ENCODE measurements around the gene LYG2. TPM values are rescaled to one million over a fixed set of nuclear protein-coding genes. Genes with fewer than 3 reads are reported as not detected.
"Not testable (repeated sequence)": the region's sequence is repeated elsewhere in the genome, so short reads cannot be mapped to it uniquely, and the experiment has no call there.

Gene LYG2
- total RNA-seq, 1 experiment from 2014 or later, result not detected

DNA sequence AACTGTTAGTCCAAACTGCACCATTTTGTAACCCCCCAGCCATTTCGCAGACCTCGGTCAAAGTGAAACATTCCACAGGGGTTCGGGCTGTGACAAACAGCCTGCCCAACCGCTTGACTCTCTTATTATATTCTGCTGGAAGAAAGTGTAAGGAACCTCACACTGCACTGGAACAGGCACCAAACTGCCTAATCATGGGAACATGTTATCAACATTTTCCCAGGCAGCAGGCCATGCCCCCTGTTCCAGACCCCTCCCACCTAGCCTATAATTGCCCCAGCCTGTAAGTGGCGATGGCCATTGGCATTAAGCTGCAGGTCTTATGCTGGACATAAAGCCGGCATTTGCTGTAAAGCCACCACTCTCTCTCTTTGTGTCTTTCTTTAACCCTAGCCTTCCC is 16.9 kb downstream of the LYG2 start:
- H4K5ac ChIP-seq (ENCODE audit: insufficient read length, low read depth, low read length), result no peak overlapping the region
- H2BK5ac ChIP-seq (ENCODE audit: insufficient read length, low read length), result no peak overlapping the region
- H3K27me3 ChIP-seq (ENCODE audit: insufficient read depth, low read length), result no peaks in the 10 kb centered on the region
- H2BK12ac ChIP-seq (ENCODE audit: insufficient read length, low read depth, low read length), result no peak overlapping the region
- Mint-ChIP-seq H3K36me3 (ENCODE audit: insufficient read depth in 1 of 3, low read depth in 3 of 3) (no peaks in the 10 kb centered on the region), H3K4me3 (no peak overlapping the region), H3K27me3 (ENCODE audit: low read depth) (peaks cover 4% of the 10 kb centered on the region; the same call in 1 of the 2 replicates), H3K9me3 (peaks cover 15 to 20% of the 10 kb centered on the region in 2 experiments), H3K4me1 (no peaks in the 10 kb centered on the region), H3K27ac (no peak overlapping the region)
- no peak overlapping the region for H3K56ac ChIP-seq (ENCODE audit: insufficient read length, low read depth, low read length)
- no peaks in the 10 kb centered on the region for H4K20me1 ChIP-seq (ENCODE audit: control insufficient read depth, insufficient read depth, insufficient read length)
- no peak overlapping the region for H2BK20ac ChIP-seq (ENCODE audit: low read depth, low read length, poor library complexity, severe bottlenecking)
- no peaks in the 10 kb centered on the region for H3K79me1 ChIP-seq (ENCODE audit: insufficient read depth, low read depth, low read length, poor library complexity, severe bottlenecking)
- no peak overlapping the region for H3K9ac ChIP-seq (ENCODE audit: extremely low read depth, insufficient read length, low read length)
- H3K14ac ChIP-seq (ENCODE audit: insufficient read depth, low read length), result no peak overlapping the region
- H4K8ac ChIP-seq (replicated peaks; ENCODE audit: insufficient read length, low read depth, low read length), result no peak overlapping the region
- no peak overlapping the region for H3K18ac ChIP-seq (ENCODE audit: insufficient read length, low read depth, low read length)
- no peaks in the 10 kb centered on the region for H3K9me3 ChIP-seq (ENCODE audit: control insufficient read depth, low read depth, low read length)
- H3K23ac ChIP-seq (ENCODE audit: insufficient read length, low read depth, low read length), result no peak overlapping the region
- H2BK15ac ChIP-seq (ENCODE audit: low read depth, low read length), result no peak overlapping the region
- no peak overlapping the region for H2AK5ac ChIP-seq (ENCODE audit: insufficient read length, low read length)
- H3K23me2 ChIP-seq (ENCODE audit: insufficient read length, low read depth, low read length, poor library complexity, severe bottlenecking), result no peaks in the 10 kb centered on the region
- no CpG with 5 or more reads among the region's 6 CpGs for WGBS (ENCODE audit: extremely low coverage, insufficient read length, low lambda C conversion rate)
- no peak overlapping the region for H3T11ph ChIP-seq (ENCODE audit: low read length)
- no peaks in the 10 kb centered on the region for H3K4me1 ChIP-seq (ENCODE audit: insufficient read depth, low read length)
- TF ChIP-seq, protein P1, sequence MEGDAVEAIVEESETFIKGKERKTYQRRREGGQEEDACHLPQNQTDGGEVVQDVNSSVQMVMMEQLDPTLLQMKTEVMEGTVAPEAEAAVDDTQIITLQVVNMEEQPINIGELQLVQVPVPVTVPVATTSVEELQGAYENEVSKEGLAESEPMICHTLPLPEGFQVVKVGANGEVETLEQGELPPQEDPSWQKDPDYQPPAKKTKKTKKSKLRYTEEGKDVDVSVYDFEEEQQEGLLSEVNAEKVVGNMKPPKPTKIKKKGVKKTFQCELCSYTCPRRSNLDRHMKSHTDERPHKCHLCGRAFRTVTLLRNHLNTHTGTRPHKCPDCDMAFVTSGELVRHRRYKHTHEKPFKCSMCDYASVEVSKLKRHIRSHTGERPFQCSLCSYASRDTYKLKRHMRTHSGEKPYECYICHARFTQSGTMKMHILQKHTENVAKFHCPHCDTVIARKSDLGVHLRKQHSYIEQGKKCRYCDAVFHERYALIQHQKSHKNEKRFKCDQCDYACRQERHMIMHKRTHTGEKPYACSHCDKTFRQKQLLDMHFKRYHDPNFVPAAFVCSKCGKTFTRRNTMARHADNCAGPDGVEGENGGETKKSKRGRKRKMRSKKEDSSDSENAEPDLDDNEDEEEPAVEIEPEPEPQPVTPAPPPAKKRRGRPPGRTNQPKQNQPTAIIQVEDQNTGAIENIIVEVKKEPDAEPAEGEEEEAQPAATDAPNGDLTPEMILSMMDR (conservative IDR thresholded peaks at IDR 0.05), result no peak
- H3K4me2 ChIP-seq (ENCODE audit: insufficient read depth, insufficient read length, low read length), result no peak overlapping the region
- H3K27ac ChIP-seq (ENCODE audit: insufficient read length, low read depth, low read length), result no peak overlapping the region
- no peak for DNase-seq
- no peak overlapping the region for H2BK120ac ChIP-seq (ENCODE audit: low read depth, low read length, poor library complexity, severe bottlenecking)
- H2AFZ ChIP-seq (ENCODE audit: low read length), result no peak overlapping the region
- H3K79me2 ChIP-seq (ENCODE audit: insufficient read depth, low read length), result no peaks in the 10 kb centered on the region
- H3K4ac ChIP-seq (ENCODE audit: low read depth, low read length), result no peak overlapping the region
- no peak overlapping the region for H4K91ac ChIP-seq (ENCODE audit: insufficient read length, low read depth, low read length)

DNA sequence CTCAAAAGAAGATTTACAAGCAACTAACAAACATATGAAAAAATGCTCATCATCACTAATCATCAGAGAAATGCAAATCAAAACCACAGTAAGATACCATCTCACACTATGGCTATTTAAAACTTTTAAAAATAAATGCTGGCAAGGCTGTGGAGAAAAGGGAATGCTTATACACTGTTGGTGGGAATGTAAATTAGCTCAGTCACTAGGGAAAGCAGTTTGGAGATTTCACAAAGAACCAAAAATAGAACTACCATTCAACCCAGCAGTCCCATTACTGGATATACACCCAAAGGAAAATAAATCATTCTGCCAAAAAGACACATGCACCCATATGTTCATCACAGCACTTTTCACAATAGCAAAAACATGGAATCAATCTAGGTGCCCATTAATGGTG is 22.3 kb downstream of the LYG2 start:
- not testable (repeated sequence) for DNase-seq; H3K9ac ChIP-seq (ENCODE audit: extremely low read depth, insufficient read length, low read length)

More for the DNA sequence above, 22.3 kb downstream of the LYG2 start:
- not testable (repeated sequence) for H4K20me1 ChIP-seq (ENCODE audit: control insufficient read depth, insufficient read depth, insufficient read length); H4K91ac ChIP-seq (ENCODE audit: insufficient read length, low read depth, low read length); H3K27ac Mint-ChIP-seq; H3K4me3 Mint-ChIP-seq; H4K5ac ChIP-seq (ENCODE audit: insufficient read length, low read depth, low read length); H3K23ac ChIP-seq (ENCODE audit: insufficient read length, low read depth, low read length); H2BK12ac ChIP-seq (ENCODE audit: insufficient read length, low read depth, low read length); H2AK5ac ChIP-seq (ENCODE audit: insufficient read length, low read length); H4K8ac ChIP-seq (replicated peaks; ENCODE audit: insufficient read length, low read depth, low read length); H3K56ac ChIP-seq (ENCODE audit: insufficient read length, low read depth, low read length); H3K4me2 ChIP-seq (ENCODE audit: insufficient read depth, insufficient read length, low read length); H3K4me1 Mint-ChIP-seq; H3K27me3 ChIP-seq (ENCODE audit: insufficient read depth, low read length); H2BK120ac ChIP-seq (ENCODE audit: low read depth, low read length, poor library complexity, severe bottlenecking); H3K23me2 ChIP-seq (ENCODE audit: insufficient read length, low read depth, low read length, poor library complexity, severe bottlenecking); H2BK5ac ChIP-seq (ENCODE audit: insufficient read length, low read length); H3K79me2 ChIP-seq (ENCODE audit: insufficient read depth, low read length); H3K14ac ChIP-seq (ENCODE audit: insufficient read depth, low read length); H3K36me3 Mint-ChIP-seq (ENCODE audit: insufficient read depth in 1 of 3, low read depth in 3 of 3); H2BK20ac ChIP-seq (ENCODE audit: low read depth, low read length, poor library complexity, severe bottlenecking); H2BK15ac ChIP-seq (ENCODE audit: low read depth, low read length); H3T11ph ChIP-seq (ENCODE audit: low read length); H3K79me1 ChIP-seq (ENCODE audit: insufficient read depth, low read depth, low read length, poor library complexity, severe bottlenecking); H2AFZ ChIP-seq (ENCODE audit: low read length); H3K18ac ChIP-seq (ENCODE audit: insufficient read length, low read depth, low read length); H3K9me3 ChIP-seq (ENCODE audit: control insufficient read depth, low read depth, low read length); H3K4me1 ChIP-seq (ENCODE audit: insufficient read depth, low read length); H3K4ac ChIP-seq (ENCODE audit: low read depth, low read length); H3K27ac ChIP-seq (ENCODE audit: insufficient read length, low read depth, low read length)
- Mint-ChIP-seq H3K9me3 (peaks cover 53 to 60% of the 10 kb centered on the region in 2 experiments), H3K27me3 (ENCODE audit: low read depth) (peaks cover 11% of the 10 kb centered on the region; the same call in 1 of the 2 replicates)
